Stimulated activated CD4-positive, alpha-beta T cell treated with anti-CD3 and anti-CD28 coated beads, Interleukin-4, amount 100 ng/mL, for 1 hour (primary cell): ENCODE results near the gene MAP7D2.

Source experiments
- DNase-seq: peaks from one replicate; pipeline ENCODE4 v3.0.0-alpha.2; 2020

The MAP7D2 gene

GRCh38 chrX:19964017-19964710, 152.5 kb downstream of the MAP7D2 start:
- peak; percentile 11 for DNase-seq

GRCh38 chrX:19960913-19961312, 155.8 kb downstream of the MAP7D2 start:
- DNase-seq: no peak

GRCh38 chrX:19958552-19959486, 157.9 kb downstream of the MAP7D2 start:
- no peak for DNase-seq

- DNase-seq: no peak
These were observed 159.8 kb downstream of the MAP7D2 start for GRCh38 chrX:19956923-19957322.
